ENCODE measurements around the gene MEIS1.

MEIS1 gene

GRCh38 chr2:66427300-66427699, 7.6 kb upstream of the MEIS1 start:
- TF ChIP-seq POLR2AphosphoS5 (IDR thresholded peaks at IDR 0.05; ENCODE audit: low read depth, low read length) (no peak), SIN3A (IDR thresholded peaks at IDR 0.05; ENCODE audit: borderline replicate concordance, insufficient read depth, low read length) (no peak), REST (IDR thresholded peaks at IDR 0.05; ENCODE audit: insufficient read depth in 1 of 2, low read depth in 2 of 2, low read length in 2 of 2) (no peak), TAF1 (IDR thresholded peaks at IDR 0.05; ENCODE audit: borderline replicate concordance, insufficient read depth, low read length) (no peak), FOXP2 (optimal IDR thresholded peaks at IDR 0.05; ENCODE audit: borderline replicate concordance, extremely low read depth, extremely low read length, insufficient read depth) (no peak)

DNA sequence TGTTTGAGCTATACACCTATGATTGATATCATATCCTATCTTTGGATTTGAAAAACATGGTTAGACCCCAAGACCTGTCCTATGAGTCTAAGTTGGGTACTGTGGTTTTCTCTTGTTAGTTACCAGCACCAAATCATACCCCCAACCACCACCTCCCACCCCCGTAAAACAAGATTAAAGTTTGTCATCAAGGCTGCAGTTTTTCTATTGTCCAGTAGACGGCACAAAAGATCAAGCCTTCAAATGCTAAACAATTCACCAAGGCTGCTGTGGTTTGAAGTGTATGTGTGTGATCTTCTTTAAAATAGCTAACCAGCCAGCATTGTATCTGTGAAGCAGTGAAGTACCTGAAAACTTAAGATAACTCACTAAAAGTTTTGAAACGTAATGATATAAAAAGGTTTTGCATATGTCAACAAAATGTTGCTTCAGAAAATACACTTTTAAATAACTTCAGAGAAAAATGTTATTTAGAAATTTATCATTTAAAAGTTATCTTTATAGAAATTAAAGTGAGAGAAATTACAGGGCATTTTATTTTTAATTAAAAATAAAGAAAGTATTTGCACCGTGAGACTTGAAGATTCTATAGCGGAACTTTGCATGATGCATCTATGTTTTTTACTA, 5.8 kb upstream of the MEIS1 start:
- no peak for TF ChIP-seq POLR2AphosphoS5 (IDR thresholded peaks at IDR 0.05; ENCODE audit: low read depth, low read length)
- no peak for TF ChIP-seq FOXP2 (optimal IDR thresholded peaks at IDR 0.05; ENCODE audit: borderline replicate concordance, extremely low read depth, extremely low read length, insufficient read depth)
- TF ChIP-seq SIN3A (IDR thresholded peaks at IDR 0.05; ENCODE audit: borderline replicate concordance, insufficient read depth, low read length) = no peak
- no peak for TF ChIP-seq REST (IDR thresholded peaks at IDR 0.05; ENCODE audit: insufficient read depth in 1 of 2, low read depth in 2 of 2, low read length in 2 of 2)
- no peak for TF ChIP-seq TAF1 (IDR thresholded peaks at IDR 0.05; ENCODE audit: borderline replicate concordance, insufficient read depth, low read length)

- TF ChIP-seq SIN3A (IDR thresholded peaks at IDR 0.05; ENCODE audit: borderline replicate concordance, insufficient read depth, low read length) (no peak), REST (IDR thresholded peaks at IDR 0.05; ENCODE audit: insufficient read depth in 1 of 2, low read depth in 2 of 2, low read length in 2 of 2) (no peak), POLR2AphosphoS5 (IDR thresholded peaks at IDR 0.05; ENCODE audit: low read depth, low read length) (no peak), FOXP2 (optimal IDR thresholded peaks at IDR 0.05; ENCODE audit: borderline replicate concordance, extremely low read depth, extremely low read length, insufficient read depth) (no peak), TAF1 (IDR thresholded peaks at IDR 0.05; ENCODE audit: borderline replicate concordance, insufficient read depth, low read length) (no peak)
These were observed 5.0 kb upstream of the MEIS1 start for GRCh38 chr2:66429693-66430504.

DNA sequence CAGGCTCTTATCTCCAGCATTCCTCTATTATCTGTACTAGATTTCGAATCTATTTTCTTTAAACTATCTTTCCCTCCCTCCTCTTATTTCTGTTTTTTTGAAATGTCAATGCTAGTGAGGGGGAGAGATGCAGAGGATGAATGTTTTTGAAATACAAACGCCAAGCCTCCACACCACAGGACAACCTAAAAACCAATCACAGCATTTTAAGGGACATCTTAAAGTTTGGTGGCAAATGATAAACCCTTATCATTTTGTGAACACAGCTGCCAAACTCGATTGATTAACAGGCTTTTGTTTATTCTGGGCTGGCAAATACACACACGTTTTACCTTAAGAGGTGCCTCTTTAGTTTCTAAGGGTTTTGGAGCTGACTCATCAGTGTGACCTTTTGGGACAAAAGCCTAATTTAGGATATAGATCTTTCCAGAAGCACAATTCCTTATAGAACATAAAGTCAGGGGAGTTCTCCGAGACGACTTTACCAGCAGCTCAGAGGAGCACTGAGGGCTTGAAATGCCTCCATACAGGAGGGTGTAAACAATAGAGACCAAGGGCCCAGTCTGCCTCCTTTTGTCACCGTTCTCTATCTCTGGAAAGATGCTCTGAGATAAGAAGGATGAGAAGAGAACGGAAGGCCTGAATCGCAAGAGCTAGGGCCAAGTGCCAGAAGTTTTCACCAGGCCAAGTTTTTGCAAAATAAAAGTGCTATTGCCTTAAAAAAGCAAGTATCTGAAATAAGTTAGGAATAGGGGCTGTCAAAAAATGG, 4.2 kb upstream of the MEIS1 start:
- TF ChIP-seq REST (IDR thresholded peaks at IDR 0.05; ENCODE audit: insufficient read depth in 1 of 2, low read depth in 2 of 2, low read length in 2 of 2) (no peak), TAF1 (IDR thresholded peaks at IDR 0.05; ENCODE audit: borderline replicate concordance, insufficient read depth, low read length) (no peak), SIN3A (IDR thresholded peaks at IDR 0.05; ENCODE audit: borderline replicate concordance, insufficient read depth, low read length) (no peak), POLR2AphosphoS5 (IDR thresholded peaks at IDR 0.05; ENCODE audit: low read depth, low read length) (no peak), FOXP2 (optimal IDR thresholded peaks at IDR 0.05; ENCODE audit: borderline replicate concordance, extremely low read depth, extremely low read length, insufficient read depth) (no peak)

Measured in PFSK-1 (cell line).